VCaP (cell line): Measurements from ENCODE around the gene USF1.

Experiments used
- H3K27ac ChIP-seq: fragments of 450-650 bp; 2 replicates; pipeline ENCODE4 v1.5.1; 2017
- TF ChIP-seq, protein P1 (sequence below): fragments of 450-650 bp; conservative IDR thresholded peaks from 2 replicates; pipeline ENCODE4 v1.5.1; 2017; ENCODE audit warnings: mild to moderate bottlenecking, moderate library complexity

The USF1 gene

DNA sequence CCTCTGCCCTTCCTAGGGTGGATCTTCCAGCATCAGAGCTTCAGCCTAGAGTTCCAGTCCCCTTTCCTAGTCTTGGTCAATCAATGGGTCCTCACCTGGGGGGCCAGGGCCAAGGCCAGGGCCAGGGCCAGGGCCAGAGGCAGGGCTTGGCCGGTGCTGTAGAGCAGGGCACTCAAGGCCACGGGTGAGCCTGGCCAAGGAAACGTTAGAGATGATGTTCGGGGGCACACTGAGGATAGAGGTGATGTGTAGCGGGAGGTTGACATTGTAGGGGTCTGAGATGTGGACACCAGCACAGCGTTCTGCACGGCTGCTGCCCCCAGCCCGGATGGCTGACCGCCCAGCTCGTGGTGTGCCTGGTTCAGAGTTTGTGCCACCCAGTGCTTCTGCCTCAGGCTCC lies 5.4 kb upstream of the USF1 start:
- no peak overlapping the region for H3K27ac ChIP-seq
- TF ChIP-seq, protein P1, sequence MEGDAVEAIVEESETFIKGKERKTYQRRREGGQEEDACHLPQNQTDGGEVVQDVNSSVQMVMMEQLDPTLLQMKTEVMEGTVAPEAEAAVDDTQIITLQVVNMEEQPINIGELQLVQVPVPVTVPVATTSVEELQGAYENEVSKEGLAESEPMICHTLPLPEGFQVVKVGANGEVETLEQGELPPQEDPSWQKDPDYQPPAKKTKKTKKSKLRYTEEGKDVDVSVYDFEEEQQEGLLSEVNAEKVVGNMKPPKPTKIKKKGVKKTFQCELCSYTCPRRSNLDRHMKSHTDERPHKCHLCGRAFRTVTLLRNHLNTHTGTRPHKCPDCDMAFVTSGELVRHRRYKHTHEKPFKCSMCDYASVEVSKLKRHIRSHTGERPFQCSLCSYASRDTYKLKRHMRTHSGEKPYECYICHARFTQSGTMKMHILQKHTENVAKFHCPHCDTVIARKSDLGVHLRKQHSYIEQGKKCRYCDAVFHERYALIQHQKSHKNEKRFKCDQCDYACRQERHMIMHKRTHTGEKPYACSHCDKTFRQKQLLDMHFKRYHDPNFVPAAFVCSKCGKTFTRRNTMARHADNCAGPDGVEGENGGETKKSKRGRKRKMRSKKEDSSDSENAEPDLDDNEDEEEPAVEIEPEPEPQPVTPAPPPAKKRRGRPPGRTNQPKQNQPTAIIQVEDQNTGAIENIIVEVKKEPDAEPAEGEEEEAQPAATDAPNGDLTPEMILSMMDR: no peak

DNA sequence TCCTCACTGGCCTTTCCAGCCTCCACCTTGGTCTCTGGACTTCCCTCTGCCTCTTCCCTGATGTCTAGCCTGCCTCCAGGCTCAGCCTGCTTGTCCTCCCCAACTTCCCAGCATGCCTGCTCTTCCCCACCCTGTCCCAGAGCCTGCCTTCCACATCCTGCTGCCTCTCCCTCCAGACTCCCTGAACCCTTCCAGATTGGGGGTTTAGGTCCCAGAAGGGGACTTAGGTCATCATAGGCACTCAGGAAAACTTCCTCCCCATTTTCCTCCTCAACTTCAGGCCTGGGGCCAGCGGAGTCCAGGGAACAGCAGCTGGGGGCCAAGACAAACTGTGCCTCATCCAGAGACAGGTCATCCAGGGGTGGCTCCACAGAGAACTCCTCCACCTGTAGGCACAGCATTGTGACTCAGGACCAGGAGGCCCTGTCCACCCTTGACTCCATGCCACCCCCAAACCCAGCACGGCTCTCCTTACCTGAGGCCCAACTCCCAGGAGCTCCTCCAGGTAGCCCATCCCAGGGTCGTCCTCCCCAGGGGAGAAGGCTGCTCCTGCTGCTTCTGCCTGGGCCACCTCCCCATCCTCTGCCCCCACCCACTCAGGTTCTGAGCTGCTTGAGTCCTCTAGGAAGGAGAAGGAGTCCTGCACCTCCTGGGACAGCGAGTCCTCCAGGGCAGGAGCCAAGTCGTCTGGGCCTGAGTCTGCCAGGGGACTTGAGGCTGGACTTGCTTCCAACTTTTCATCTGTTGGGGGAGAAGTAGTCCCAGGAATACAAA lies 3.4 kb upstream of the USF1 start:
- TF ChIP-seq, protein P1: no peak
- H3K27ac ChIP-seq: no peak overlapping the region

DNA sequence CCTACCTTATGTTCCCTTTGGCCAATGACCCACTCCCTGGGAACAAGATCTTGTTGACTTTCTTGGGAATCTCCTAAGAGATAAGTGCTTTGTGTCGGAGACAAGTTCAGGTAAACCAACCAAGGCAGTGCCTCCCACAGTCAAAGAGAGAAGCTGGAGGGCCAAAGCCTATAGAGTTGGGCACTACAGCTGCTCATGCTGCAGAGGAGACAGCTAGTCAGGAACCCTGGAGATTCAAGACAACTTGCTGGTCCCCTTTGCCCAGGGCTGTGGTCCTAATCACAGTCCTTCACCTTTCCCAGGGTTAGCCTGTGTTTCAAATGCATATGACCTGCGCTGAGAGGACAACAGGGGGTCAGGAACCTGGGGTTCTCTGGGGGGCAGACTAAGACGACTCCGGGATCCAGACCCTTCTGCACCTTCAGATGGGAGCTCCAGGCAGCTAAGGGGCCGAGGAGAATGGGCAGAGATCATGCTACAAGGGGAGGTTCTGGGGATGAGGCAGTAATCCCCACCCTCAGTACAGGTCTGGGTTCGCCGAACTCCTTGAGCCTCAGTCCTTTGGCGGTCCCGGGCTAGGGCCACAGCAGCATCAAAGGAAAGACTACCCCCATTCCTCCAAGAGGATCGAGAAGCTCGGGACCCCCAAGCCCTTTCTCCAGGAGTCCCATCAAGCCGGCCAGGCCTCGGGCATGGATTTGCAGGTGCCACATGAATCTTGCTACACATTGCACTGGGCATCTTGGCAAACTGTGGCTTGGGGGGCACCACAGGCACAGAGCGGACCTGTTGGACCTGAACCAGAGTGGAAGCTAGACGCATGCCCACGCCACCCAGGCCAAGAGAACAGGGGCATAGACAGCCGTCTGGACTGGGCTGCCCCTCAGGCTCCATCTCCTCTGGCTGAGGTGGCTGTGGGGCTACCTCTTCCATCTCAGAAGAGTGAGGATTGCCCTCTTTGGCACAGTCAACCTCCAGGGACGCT lies 2.0 kb upstream of the USF1 start:
- TF ChIP-seq, protein P1: no peak
- no peak overlapping the region for H3K27ac ChIP-seq

DNA sequence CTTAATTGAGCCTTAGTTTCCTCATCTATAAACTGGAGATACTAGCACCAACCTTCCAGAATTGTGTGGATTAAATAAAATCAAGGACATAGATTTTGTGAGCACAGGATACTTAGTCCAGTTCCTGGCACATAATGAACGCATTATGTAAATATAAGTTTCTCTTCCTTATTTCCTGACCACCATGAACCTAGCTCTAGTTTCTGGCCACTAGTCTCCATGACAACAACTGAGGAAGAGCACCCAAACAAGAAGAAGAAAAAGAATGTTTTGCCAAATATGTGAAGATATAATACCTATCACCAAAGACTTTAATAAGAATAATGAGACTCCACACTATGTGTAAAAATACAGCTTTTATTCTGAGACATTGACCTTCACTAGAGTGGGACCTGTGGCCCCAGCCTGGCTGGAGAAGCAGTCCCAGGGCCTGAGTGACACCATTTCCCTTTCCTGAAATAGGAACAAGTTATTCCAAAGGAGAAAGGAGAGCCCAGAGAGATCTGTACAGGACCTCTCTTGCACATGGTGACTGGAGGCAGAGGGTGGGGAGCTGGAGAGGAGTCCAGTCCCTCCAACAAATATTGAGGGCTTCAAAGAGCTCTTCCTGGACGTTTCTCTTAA lies 940 bp upstream of the USF1 start:
- TF ChIP-seq, protein P1: no peak
- peak overlapping the region; percentile 94 for H3K27ac ChIP-seq

DNA sequence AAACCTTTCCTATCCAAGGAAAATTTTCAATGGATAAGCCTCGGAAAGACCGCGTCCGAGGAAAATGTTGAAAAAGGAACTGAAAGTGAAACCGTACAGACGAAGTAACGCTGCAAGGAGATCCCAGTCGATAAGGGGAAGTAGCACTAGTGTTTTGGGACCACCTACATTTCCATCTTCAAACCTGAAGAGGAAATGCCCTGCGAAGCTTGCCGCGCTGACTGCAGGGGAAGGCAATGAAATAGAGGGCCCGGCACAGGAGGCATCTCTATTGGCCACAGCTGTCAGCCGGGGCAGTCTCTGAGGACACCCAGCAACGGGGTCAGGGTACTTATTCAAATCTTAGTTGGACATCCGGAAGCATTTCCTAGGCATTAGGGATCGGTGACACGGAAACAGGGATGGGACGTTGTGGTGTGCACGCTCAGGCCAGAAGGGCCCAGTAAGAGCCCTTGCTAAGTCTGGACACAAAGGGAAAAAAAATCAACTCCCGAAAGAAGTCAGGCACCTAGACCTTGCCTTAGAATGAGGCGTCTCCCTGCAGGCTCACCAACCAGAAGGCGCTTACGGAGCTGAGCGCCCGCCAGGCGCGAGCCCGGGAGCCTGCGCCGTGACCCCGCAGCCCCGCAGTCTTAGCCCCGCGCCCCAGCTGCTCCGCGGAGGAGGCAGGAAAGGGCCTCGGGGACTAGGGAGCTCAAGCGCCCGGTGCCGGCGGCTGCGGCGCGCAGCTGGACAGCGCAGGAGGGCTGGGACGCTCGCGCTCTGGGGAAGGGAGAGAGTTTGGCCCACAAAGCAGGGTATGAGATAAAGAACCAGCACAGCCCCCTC lies 655 bp downstream of the USF1 start:
- peak overlapping the region; percentile 94 for H3K27ac ChIP-seq
- TF ChIP-seq, protein P1: no peak

DNA sequence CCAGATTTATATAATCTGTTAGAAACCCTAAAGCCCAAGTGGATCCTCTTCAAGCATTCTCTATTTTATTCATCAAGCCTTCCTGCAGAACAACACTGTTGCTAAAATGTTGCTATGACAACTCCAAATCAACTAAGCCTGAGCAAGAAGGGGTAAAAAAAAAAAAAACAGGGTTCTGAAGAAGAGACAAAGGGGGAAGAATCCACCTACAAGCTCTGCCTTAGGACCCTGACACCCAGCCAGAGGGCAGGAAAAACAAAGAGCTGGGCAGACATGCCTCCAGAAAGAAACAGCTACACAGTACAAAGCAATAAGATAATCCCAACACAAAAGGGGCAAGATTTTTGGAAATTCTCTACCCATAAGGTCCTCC lies 1.3 kb downstream of the USF1 start:
- H3K27ac ChIP-seq: peak overlapping the region; percentile 94
- TF ChIP-seq, protein P1: no peak
